ENCODE data around the gene NUP210. TPM values are rescaled to one million over a fixed set of nuclear protein-coding genes. Genes with fewer than 3 reads are reported as not detected.

The NUP210 gene
- polyA plus RNA-seq, 1 experiment = 0.32 TPM

- Histone ChIP-seq H3K36me3 (ENCODE audit: control insufficient read depth, insufficient read depth, low read length) (no peaks in the 10 kb centered on the region), H3K4me3 (ENCODE audit: low read depth, low read length) (no peak overlapping the region), H3K27me3 (ENCODE audit: control insufficient read depth, insufficient read depth, low read length) (no peaks in the 10 kb centered on the region)
- no peak for DNase-seq (ENCODE audit: low read depth)
- CTCF ChIA-PET = interaction anchor here (1.0 to 1.4 kb wide), 2 partner anchors 130 to 230 kb away, joined by 3 to 4 read pairs; no protein-coding TSS in a partner anchor
- TF ChIP-seq, protein P1, sequence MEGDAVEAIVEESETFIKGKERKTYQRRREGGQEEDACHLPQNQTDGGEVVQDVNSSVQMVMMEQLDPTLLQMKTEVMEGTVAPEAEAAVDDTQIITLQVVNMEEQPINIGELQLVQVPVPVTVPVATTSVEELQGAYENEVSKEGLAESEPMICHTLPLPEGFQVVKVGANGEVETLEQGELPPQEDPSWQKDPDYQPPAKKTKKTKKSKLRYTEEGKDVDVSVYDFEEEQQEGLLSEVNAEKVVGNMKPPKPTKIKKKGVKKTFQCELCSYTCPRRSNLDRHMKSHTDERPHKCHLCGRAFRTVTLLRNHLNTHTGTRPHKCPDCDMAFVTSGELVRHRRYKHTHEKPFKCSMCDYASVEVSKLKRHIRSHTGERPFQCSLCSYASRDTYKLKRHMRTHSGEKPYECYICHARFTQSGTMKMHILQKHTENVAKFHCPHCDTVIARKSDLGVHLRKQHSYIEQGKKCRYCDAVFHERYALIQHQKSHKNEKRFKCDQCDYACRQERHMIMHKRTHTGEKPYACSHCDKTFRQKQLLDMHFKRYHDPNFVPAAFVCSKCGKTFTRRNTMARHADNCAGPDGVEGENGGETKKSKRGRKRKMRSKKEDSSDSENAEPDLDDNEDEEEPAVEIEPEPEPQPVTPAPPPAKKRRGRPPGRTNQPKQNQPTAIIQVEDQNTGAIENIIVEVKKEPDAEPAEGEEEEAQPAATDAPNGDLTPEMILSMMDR (IDR thresholded peaks at IDR 0.05; ENCODE audit: insufficient read depth, low read depth, low read length) = no peak
- POLR2A ChIA-PET = no interaction called here
Measured at GRCh38 chr3:13322324-13322723, 97.8 kb downstream of the NUP210 start.

- CTCF ChIA-PET = interaction anchor here (0.8 kb wide), 1 partner anchor 25 kb away, joined by 3 read pairs; no protein-coding TSS in a partner anchor
- TF ChIP-seq, protein P1 (IDR thresholded peaks at IDR 0.05; ENCODE audit: insufficient read depth, low read depth, low read length) = no peak
- no peak for DNase-seq (ENCODE audit: low read depth)
Measured at GRCh38 chr3:13319564-13320220, 100.4 kb downstream of the NUP210 start.

GRCh38 chr3:13318626-13319470 lies 101.3 kb downstream of the NUP210 start:
- Histone ChIP-seq H3K36me3 (ENCODE audit: control insufficient read depth, insufficient read depth, low read length) (no peaks in the 10 kb centered on the region), H3K4me3 (ENCODE audit: low read depth, low read length) (no peak overlapping the region), H3K27me3 (ENCODE audit: control insufficient read depth, insufficient read depth, low read length) (peaks cover 2% of the 10 kb centered on the region; the same call in 1 of the 2 replicates)
- no peak for DNase-seq (ENCODE audit: low read depth)
- CTCF ChIA-PET = no interaction called here
- TF ChIP-seq, protein P1 (IDR thresholded peaks at IDR 0.05; ENCODE audit: insufficient read depth, low read depth, low read length) = no peak
- POLR2A ChIA-PET = no interaction called here

More at GRCh38 chr3:13319564-13320220, 100.4 kb downstream of the NUP210 start:
- H3K36me3 ChIP-seq (ENCODE audit: control insufficient read depth, insufficient read depth, low read length) = no peaks in the 10 kb centered on the region
- POLR2A ChIA-PET = no interaction called here
- peaks cover 2% of the 10 kb centered on the region; the same call in 1 of the 2 replicates for H3K27me3 ChIP-seq (ENCODE audit: control insufficient read depth, insufficient read depth, low read length)
- no peak overlapping the region for H3K4me3 ChIP-seq (ENCODE audit: low read depth, low read length)

GRCh38 chr3:13317596-13318320 lies 102.4 kb downstream of the NUP210 start:
- TF ChIP-seq, protein P1 (IDR thresholded peaks at IDR 0.05; ENCODE audit: insufficient read depth, low read depth, low read length) = no peak
- H3K36me3 ChIP-seq (ENCODE audit: control insufficient read depth, insufficient read depth, low read length) = no peaks in the 10 kb centered on the region
- DNase-seq (ENCODE audit: low read depth) = no peak
- H3K27me3 ChIP-seq (ENCODE audit: control insufficient read depth, insufficient read depth, low read length) = peaks cover 2% of the 10 kb centered on the region; the same call in 1 of the 2 replicates
- H3K4me3 ChIP-seq (ENCODE audit: low read depth, low read length) = no peak overlapping the region
- CTCF ChIA-PET = no interaction called here
- POLR2A ChIA-PET = no interaction called here
